Superior temporal gyrus (tissue), 1 donor: Measurements from ENCODE around the gene OTOP3.
"Not testable (repeated sequence)": the region's sequence is repeated elsewhere in the genome, so short reads cannot be mapped to it uniquely, and the experiment has no call there.

Source experiments
- DNase-seq: peaks from one replicate; pipeline ENCODE4 v3.0.0-alpha.2; 2016; ENCODE audit errors: extremely low spot score

Gene OTOP3

DNA sequence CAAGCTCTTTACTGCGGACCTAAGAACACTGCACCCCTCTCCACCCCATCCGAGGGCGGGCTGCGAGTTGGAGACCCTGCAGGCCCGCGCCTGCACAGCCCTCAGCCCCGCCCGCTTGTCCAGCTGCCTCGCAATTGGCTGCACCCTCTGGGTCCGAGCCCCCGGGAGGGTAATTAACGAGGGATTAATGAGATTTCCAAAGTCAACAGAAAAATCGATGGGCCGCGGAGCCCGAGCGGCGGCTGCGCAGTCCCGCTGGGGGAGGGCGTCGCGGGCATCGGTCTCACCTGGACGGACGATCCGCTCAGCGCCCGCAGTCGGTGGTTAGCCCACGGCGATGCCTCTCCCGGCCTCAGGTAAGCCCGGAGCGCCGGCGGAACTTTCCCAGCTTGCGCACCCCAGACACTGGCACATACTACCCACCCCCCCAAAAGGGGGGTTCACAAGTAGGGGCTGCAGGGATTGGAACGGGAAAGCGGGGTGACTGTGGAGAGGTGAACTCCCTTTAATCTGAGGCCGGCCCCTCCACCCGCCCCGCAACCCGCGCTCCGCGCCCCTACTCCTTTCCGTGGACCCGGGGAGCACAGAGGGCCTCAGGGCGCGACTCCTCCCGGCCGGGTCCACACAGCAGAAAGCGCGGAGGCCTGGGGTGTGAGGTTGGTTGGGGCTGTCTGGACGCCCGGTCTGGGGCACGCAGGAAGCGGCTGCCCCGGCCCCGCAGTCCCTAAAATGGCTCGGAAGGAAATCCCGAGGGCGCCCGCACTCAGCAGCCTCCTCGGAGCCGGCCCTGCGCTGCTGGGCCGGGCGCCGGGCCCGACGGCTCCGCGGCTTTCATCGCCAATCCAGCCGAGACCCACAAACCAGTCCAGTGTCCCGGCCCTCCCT, at the start of gene OTOP3:
TSS of gene OTOP3 (plus strand) at position 314 of the 885 bp plus-strand sequence. CDS start at position 338, 24 bp downstream.
- no peak for DNase-seq

DNA sequence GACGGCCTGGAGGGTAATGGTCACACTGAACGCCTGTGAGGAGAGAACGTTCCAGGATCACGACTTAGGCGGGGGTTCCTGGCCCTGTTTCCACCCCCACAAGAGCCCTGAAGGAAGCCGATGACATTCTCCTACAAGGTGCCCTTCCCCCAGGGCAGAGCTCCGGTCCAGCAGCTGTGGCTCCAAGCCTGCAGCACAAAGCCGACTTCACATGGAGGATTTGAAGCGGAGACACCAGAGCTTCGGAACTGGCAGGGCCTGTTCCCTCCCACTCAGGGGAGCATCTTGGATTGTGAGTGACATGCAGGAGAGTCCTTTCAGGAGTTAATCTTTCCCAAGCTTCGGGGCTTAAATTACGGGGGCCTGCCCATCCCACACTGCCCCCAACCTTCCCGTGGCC, 47.2 kb upstream of the OTOP3 start:
- no peak for DNase-seq

GRCh38 chr17:74890554-74890953, 45.1 kb upstream of the OTOP3 start:
- DNase-seq, result no peak

GRCh38 chr17:74892013-74892841, 43.5 kb upstream of the OTOP3 start:
- DNase-seq, result no peak

DNA sequence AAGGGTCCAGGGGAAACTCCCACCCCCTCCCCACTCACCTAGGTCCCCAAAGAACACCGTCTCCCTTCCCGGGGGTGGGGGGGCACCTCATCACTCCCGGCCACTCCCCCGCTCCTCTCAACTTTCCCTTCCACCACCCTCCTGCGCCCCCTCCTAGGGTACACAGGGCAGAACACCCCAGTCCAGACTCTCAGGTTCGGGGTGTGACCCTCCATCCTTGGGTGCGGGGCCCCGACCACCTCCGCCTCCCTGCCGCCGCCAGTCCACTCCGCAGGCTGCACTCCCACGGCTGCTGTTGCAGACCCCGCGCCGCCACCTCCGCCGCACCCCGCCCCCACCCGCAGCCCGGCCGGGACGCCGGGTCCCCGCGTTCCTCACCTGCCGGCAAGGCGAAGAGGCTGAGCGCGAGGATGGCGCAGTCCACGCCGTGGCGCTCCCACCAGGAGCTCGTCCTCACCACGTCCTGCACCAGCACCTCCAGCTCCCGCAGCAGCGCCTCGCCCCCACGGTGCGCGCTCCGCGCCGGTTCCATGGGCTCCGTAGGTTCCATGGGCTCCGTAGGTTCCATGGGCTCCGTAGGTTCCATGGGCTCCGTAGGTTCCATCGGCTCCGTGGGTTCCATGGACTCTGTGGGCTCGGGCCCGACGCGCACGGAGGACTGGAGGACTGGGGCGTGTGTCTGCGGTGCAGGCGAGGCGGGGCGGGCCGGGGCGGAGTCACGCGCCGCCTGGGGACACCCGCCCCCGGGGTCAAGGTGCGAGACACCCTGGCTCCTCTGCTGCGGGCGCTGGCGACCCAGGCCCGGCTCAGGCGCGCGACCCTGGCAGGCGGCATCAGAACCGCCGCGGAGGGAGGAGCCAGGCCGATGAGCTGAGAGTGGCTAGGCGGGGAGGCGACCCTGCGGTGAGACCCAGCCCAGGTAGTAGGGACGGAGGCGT, 42.5 kb upstream of the OTOP3 start, which contains the start of gene FADS6:
TSS of gene FADS6 (minus strand) at position 660 of the 938 bp plus-strand sequence. CDS start at position 622, 38 bp downstream.
- no peak for DNase-seq

DNA sequence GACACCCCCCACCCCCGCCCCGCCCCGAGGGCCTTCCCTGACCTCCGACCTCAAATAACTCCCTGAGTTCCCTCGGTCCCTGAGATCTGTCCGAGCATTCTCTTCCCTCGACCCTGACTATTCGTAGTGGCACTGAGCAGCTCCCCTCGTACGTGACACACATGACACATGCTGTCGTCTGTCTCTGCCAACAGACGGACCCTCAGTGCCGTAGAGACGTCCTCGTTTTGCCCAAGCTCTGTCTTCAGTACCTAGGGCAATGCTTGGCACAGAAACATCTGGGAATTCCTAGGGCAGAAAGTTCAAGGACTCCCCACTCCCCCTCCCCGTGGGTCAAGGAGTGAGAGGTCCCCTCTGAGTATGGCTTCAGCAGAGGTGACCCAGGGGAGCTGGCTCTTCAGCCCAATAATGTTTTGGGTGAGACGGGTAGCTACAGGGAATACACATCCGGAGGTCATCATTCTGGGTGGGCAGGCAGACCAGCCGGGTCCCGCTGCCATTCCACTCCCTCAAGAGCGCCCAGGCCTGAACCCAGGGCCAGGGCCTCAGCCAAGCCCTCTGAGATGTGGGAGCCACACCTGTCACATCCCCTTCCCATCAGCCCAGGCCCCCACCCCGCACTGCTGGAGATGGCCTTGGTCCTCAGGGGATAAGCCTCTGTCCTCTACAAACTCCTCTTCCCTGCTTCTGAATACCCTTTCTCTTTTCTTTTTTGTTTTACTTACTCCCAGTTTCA, 41.6 kb upstream of the OTOP3 start:
- DNase-seq, result no peak

DNA sequence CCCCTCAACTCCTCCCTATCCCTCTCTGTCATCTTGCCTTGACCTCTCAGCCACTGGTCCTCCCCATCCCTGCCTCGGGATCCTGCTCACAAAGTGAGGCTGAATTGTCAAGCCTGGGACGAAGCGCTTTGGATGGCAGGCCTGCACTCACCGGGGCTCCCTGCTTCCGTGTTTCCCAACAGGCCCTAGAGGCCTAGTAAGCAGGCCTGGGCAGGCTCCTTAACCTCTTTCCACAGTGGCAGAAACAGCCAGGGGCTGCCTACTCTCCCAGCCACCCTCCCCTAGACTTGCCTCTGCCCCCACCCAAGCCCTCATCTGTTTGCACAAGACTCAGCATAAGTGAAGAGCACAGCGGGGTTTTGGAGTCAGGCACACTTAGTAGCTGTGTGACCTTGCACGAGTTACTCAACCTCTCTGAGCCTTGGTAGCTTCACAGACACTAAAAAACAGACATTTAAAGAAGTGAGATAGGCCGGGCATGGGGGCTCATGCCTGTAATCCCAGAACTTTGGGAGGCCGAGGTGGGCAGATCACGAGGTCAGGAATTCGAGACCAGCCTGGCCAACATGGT, 37.2 kb upstream of the OTOP3 start:
- DNase-seq, result no peak

GRCh38 chr17:74900208-74900607, 35.5 kb upstream of the OTOP3 start:
- no peak for DNase-seq

DNA sequence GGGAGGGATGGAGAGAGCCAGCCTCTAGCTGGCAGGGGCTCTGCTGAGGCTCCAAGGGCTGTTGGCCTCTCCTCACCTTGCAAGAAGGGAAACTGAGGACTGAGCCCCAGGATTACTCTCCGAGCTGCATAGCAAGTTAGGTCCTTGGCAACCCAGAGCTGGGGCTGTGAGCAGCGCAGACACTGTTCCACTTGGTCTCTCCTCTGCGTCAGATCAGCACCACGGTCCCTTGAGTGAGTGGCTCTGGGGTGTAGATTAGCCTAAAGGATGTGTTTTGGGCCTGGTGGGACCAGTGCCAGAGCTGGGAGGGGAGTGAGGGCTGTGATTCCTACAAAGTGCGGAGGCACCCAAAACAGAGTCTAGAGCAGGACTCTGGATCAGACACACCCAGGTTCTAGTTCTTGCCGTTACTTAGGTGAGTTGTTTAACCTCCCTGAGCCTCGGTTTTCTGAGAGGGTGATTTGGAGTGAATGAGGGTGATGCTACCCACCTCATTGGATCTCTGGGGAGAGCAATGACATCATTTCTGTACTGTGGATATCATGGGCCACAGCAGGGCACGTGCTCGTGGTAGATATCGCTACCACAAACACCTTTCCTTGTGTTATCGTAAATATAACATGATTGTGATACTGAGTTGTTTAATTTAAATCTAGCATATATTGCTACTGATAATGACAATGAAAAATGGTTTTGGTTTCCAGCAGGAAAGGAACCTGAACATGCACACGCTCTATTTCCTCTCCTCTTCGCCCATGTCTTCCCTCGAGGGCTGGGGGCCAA, 34.2 kb upstream of the OTOP3 start:
- no peak for DNase-seq

DNA sequence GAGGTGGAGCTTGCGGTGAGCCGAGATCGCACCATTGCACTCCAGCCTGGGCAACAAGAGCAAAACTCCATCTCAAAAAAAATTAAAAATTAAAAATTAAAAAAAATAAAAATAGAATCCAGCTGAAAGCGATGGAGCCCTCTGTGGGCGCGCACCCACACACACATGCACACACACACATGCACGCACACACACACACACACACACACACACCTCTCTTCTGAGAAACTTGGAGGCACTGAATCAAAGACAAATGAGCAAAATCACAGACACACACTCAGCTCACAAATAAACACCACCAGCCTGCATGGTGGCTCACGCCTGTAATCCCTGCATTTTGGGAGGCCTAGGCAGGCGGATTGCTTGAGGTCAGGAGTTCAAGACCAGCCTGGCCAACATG, 32.7 kb upstream of the OTOP3 start:
- DNase-seq, result no peak

GRCh38 chr17:74903671-74904070, 32.0 kb upstream of the OTOP3 start:
- no peak for DNase-seq

GRCh38 chr17:74904687-74905409, 30.9 kb upstream of the OTOP3 start:
- DNase-seq, result no peak

DNA sequence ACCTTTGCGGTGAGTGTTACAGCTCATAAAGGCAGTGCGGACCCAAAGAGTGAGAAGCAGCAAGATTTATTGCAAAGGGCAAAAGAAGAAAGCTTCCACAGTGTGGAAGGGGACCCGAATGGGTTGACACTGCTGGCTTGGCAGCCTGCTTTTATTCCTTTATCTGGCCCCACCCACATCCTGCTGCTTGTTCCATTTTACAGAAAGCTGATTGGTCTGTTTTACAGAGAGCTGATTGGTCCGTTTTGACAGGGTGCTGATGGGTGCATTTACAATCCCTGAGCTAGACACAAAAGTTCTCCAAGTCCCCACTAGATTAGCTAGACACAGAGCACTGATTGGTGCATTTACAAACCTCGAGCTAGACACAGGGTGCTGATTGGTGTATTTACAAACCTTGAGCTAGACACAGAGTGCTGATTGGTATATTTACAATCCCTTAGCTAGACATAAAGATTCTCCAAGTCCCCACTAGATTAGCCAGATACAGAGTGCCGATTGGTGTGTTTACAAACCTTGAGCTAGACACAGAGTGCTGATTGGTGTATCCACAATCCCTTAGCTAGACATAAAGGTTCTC, 29.4 kb upstream of the OTOP3 start:
- not testable (repeated sequence) for DNase-seq

- no peak for DNase-seq
Measured at GRCh38 chr17:74907012-74907411, 28.7 kb upstream of the OTOP3 start.

DNA sequence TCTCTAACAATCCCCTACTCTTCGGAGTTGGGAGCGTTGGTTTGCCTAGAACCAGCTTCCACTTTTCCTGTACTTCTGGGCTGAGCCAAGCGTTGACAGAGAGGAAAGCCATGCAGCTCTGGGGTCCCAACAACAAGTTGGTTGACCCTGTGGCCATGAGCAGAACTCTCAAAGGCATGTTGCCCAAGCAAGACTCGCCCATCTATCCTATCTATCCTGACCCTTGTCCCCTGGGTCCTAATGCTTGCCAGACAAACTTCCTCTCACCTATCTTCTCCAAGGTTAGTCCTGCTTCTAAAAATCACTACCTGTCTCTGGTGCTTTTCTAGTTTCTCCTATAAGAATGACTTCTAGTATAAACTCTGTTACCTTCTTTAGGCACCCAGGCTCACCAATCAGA, 26.6 kb upstream of the OTOP3 start:
- DNase-seq, result not testable (repeated sequence)

DNA sequence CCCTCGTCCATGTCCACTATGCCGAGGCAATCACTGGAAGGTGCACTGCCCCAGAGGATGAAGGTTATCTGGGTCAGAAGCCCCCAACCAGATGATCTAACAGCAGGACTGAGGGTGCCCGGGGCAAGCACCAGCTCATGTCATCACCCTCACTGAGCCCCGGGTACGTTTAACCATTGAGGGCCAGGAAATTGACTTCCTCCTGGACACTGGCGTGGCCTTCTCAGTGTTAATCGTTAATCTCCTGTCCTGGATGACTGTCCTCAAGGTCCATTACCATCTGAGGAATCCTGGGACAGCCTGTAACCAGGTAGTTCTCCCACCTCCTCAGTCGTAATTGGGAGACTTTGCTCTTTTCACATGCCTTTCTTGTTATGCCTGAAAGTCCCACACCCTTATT, 24.3 kb upstream of the OTOP3 start:
- DNase-seq, result not testable (repeated sequence)

DNA sequence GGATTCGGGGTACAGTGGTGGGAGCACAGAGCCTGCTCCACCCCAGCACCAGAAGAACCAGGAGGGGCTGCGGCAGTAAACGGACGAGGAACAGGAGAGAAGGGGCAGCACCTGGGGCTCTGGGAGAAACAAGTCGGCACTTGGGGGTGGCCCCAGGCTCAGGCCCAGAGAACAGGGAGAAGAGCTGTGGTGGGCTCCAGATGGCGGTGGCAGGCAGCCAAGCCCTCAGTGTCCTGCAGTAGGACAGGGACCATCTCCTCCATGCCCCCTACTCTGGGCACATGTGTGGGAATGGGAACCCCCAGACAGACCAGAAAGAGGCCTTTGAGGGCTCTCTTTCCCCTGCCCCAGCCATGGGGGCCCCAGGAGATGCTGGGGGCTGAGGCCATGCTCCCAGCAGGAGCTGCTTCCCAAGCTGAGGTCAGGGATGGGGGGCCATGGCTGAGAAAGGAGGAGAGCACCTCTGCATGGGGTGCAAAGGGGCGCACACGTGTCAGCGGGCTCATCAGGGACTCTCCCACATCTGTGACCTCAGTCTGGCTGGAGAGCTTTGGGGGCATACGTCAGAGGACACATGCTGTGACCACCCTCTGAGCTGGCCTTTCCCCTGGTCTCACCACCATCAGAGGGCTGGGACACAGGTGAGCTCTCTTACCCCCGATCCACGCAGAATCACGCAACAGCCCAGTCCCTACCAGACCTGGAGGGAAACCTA, 19.4 kb upstream of the OTOP3 start:
- no peak for DNase-seq

- DNase-seq, result no peak
Measured at GRCh38 chr17:74916851-74917199, 18.9 kb upstream of the OTOP3 start.
